Measurements from ENCODE around the gene BAHD1. TPM values are rescaled to one million over a fixed set of nuclear protein-coding genes. Genes with fewer than 3 reads are reported as not detected.

BAHD1 gene
- total RNA-seq, 3 donors from 2014 or later = 9.9 to 14.6 (median 11.8) TPM

DNA sequence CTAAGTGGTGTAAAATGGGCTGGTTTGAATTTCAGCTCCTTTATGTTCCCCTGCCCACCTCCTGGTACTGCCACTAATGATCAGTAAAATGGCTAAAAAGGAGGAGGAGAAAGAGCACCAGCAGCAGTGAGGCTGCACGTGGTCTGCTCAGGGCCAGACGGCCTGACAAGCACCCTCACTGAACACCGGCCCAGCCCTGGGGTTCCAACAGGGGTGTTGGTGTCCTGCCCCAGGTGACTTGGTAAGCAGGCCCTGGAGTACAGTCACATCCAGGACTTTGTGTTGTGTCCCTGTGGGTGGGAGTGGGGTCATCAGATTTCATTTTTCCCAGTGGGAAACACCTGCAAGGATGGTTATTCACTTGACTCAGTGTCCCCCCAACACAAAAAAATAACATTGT is 5.4 kb downstream of the BAHD1 start:
- DNase-seq (ENCODE audit: low spot score in 2 of 2) = no peak
- no peaks in the 10 kb centered on the region for H3K36me3 ChIP-seq
- intact Hi-C loops (cut with DNase I; ENCODE audit: low total_unique reads) = no loop called here
- no peaks in the 10 kb centered on the region for H3K27me3 ChIP-seq
- no peak overlapping the region for H3K4me3 ChIP-seq
- H3K4me1 ChIP-seq = peaks cover 10 to 15% of the 10 kb centered on the region in 2 donors
- H3K9me3 ChIP-seq = no peaks in the 10 kb centered on the region
- peak overlapping the region; percentile 43 to 50 for H3K27ac ChIP-seq
- TF ChIP-seq POLR2AphosphoS5 (IDR thresholded peaks at IDR 0.05) (no peak), POLR2A (IDR thresholded peaks at IDR 0.05) (no peak)
- TF ChIP-seq, protein P1, sequence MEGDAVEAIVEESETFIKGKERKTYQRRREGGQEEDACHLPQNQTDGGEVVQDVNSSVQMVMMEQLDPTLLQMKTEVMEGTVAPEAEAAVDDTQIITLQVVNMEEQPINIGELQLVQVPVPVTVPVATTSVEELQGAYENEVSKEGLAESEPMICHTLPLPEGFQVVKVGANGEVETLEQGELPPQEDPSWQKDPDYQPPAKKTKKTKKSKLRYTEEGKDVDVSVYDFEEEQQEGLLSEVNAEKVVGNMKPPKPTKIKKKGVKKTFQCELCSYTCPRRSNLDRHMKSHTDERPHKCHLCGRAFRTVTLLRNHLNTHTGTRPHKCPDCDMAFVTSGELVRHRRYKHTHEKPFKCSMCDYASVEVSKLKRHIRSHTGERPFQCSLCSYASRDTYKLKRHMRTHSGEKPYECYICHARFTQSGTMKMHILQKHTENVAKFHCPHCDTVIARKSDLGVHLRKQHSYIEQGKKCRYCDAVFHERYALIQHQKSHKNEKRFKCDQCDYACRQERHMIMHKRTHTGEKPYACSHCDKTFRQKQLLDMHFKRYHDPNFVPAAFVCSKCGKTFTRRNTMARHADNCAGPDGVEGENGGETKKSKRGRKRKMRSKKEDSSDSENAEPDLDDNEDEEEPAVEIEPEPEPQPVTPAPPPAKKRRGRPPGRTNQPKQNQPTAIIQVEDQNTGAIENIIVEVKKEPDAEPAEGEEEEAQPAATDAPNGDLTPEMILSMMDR (IDR thresholded peaks at IDR 0.05) = no peak

DNA sequence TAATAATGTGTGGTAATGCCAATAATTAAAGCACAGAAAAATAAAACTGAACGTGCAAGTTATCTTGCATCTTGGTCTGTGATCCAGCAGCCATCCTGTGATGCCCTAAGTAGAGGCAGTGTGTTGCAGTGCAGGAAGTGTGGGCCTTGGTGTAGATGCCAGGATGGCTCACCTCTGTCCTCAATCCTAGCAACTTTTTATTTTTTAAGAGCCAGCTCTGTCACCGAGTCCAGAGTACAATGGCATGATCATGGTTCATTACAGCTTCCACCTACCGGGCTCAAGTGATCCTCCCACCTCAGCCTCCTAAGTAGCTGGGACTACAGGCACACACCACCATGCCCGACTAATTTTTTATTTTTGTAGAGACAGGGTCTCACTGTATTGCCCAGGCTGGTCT is 7.6 kb downstream of the BAHD1 start:
- H3K27me3 ChIP-seq = no peaks in the 10 kb centered on the region
- no peaks in the 10 kb centered on the region for H3K36me3 ChIP-seq
- no peak for TF ChIP-seq POLR2AphosphoS5 (IDR thresholded peaks at IDR 0.05)
- TF ChIP-seq POLR2A (IDR thresholded peaks at IDR 0.05) = no peak
- TF ChIP-seq, protein P1 (IDR thresholded peaks at IDR 0.05) = no peak
- intact Hi-C loops (cut with DNase I; ENCODE audit: low total_unique reads) = no loop called here
- no peak overlapping the region for H3K27ac ChIP-seq
- DNase-seq (ENCODE audit: low spot score in 2 of 2) = no peak
- H3K4me1 ChIP-seq = peaks cover 3 to 6% of the 10 kb centered on the region in 2 donors
- no peaks in the 10 kb centered on the region for H3K9me3 ChIP-seq
- H3K4me3 ChIP-seq = no peak overlapping the region

DNA sequence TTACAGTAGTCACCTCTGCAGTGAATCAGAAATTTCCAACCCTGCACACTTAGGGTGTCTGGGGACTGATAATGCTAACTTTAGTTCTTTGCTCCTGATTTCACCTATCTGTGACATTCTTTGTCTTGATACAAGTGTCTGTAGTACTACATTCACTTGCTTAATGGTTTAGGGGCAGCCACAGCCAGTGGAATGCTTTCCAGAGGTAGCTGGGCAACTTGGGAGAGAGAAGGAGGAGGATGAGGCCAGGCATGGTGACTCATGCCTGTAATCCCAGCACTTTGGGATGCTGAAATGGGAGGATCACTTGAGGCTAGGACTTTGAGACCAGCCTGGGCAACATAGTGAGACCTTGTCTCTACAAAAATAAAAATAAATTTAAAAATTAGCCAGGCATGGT is 8.5 kb downstream of the BAHD1 start:
- Histone ChIP-seq H3K9me3 (no peaks in the 10 kb centered on the region), H3K27me3 (no peaks in the 10 kb centered on the region), H3K36me3 (no peaks in the 10 kb centered on the region), H3K4me1 (peaks cover 0 to 6% of the 10 kb centered on the region in 2 donors), H3K27ac (no peak overlapping the region), H3K4me3 (no peak overlapping the region)
- TF ChIP-seq POLR2A (IDR thresholded peaks at IDR 0.05) (no peak), POLR2AphosphoS5 (IDR thresholded peaks at IDR 0.05) (no peak)
- TF ChIP-seq, protein P1 (IDR thresholded peaks at IDR 0.05) = no peak
- intact Hi-C loops (cut with DNase I; ENCODE audit: low total_unique reads) = no loop called here
- DNase-seq (ENCODE audit: low spot score in 2 of 2) = no peak

DNA sequence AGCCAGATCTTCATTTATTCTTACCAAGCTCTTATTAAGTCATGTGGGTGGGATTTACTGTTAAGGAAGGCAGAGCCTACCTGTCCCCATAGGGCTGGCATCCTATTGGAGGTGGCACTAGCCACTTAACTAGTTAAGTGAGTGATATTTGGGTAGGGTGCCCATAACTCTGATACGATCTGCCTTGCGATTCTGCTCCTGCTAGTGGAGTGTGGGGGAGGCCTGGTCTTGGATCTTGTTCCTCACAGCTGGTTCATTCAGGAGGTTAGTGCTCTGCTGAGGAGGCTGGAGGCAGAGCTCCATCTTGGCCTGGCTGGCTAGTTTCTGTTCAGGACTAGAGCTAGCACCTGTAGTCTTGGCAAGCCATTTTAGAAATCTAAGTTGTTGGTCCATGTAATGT is 9.3 kb downstream of the BAHD1 start:
- intact Hi-C loops (cut with DNase I; ENCODE audit: low total_unique reads) = no loop called here
- H3K36me3 ChIP-seq = no peaks in the 10 kb centered on the region
- no peak overlapping the region for H3K27ac ChIP-seq
- no peak overlapping the region for H3K4me3 ChIP-seq
- no peaks in the 10 kb centered on the region for H3K9me3 ChIP-seq
- H3K27me3 ChIP-seq = no peaks in the 10 kb centered on the region
- H3K4me1 ChIP-seq = peaks cover 0 to 6% of the 10 kb centered on the region in 2 donors
- no peak for TF ChIP-seq POLR2A (IDR thresholded peaks at IDR 0.05)
- no peak for TF ChIP-seq POLR2AphosphoS5 (IDR thresholded peaks at IDR 0.05)
- TF ChIP-seq, protein P1 (IDR thresholded peaks at IDR 0.05) = no peak
- no peak for DNase-seq (ENCODE audit: low spot score in 2 of 2)

DNA sequence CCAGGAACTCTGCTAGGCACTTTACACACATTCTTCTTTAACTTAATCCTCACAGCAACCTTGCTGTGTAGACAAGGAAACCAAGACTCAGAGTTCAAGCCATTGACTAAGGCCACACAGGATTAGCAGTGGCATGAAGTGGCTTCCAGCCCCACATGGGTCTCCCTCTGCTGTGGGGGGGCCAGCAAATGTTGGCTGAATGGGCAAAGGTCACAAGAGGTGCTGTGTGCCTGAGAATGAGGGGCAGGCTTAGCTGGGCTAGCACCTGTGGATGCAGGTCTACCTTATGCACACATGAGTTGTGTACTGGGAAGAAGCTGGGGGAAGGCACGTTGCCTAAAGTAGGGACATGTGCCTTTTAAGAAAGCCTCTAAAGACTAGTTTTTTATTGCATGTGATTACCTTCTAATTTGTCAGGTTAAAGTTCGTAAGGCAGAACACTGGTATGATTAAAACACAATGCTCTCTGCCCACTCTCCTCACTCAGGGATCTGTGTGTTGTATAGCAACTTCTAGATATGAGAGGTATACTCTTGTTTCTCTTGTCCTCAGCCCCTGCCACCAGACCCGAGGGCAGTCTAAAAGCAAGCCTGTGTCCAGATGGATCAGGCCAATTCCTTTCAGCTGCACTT is 10.9 kb downstream of the BAHD1 start:
- no peaks in the 10 kb centered on the region for H3K9me3 ChIP-seq
- no peak overlapping the region for H3K27ac ChIP-seq
- H3K4me3 ChIP-seq = no peak overlapping the region
- no peaks in the 10 kb centered on the region for H3K27me3 ChIP-seq
- intact Hi-C loops (cut with DNase I; ENCODE audit: low total_unique reads) = no loop called here
- H3K4me1 ChIP-seq = peaks cover 0 to 4% of the 10 kb centered on the region in 2 donors
- no peaks in the 10 kb centered on the region for H3K36me3 ChIP-seq
- no peak for DNase-seq (ENCODE audit: low spot score in 2 of 2)
- no peak for TF ChIP-seq POLR2AphosphoS5 (IDR thresholded peaks at IDR 0.05)
- TF ChIP-seq, protein P1 (IDR thresholded peaks at IDR 0.05) = no peak
- TF ChIP-seq POLR2A (IDR thresholded peaks at IDR 0.05) = no peak
